Pons (tissue), 1 donor: ENCODE results near the gene CABP1.

ENCODE experiments used
- DNase-seq: peaks from one replicate; pipeline ENCODE4 v3.0.0-alpha.2; 2016; ENCODE audit warnings: low spot score

CABP1 gene

DNA sequence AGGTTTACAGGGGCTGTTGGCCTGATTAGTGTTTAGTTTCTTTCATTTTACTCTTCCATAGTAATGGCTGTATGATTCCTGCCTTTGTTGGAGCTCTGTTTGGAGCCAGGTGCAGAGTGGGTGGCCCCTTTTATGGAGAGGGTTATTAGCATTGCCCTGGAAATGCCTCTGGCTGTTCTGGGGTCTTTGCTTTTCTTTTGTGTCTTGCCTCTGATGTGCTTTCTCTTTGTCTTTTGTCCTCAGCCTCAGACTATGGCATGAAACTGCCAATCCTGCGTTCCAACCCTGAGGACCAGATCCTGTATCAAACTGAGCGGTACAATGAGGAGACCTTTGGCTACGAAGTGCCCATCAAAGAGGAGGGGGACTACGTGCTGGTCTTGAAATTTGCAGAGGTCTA is 53.4 kb downstream of the CABP1 start:
- DNase-seq: no peak

- no peak for DNase-seq
Observed at GRCh38 chr12:120696626-120697025, 56.2 kb downstream of the CABP1 start.

DNA sequence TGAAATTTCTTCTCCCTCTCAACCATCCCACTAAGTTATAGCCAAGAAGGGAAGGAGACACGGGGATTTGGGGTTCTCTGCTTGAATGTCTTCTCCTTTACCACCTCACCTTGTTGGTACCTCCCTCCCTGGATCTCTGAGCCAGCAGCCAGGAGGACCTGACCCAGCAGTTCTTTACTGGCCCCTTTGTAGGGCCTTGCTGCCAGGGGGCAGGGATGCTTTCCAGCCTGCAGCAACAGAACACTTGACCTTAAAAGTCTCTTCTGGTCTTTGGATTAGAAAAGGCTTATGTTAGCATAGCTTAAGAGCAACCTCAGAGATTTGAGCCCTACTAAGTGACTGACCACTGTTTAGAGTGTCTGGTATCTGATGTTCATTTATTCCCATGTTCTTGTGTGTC is 56.9 kb downstream of the CABP1 start:
- no peak for DNase-seq

- no peak for DNase-seq
Observed at GRCh38 chr12:120698665-120699064, 58.2 kb downstream of the CABP1 start.

DNA sequence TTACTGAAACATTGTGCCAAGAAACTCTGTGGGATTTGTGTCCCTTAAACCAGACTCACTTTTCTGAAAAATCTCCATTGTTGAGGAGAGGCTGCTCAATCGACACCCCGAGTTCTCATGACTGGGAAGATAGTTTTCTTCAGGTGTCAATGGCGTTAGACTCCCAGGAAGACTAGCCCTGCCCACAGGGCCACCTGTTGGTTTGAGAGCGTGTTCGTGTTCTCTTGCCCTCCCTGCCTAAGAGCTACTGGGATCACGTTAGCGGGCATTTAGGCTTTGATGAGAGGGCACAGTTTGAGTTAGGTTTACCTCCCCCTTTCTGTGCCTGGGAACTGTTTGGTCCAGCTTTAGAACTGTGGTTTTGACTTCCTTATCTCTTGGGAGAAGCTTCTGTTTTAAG is 59.1 kb downstream of the CABP1 start:
- no peak for DNase-seq

- DNase-seq: no peak
Observed at GRCh38 chr12:120700886-120701285, 60.5 kb downstream of the CABP1 start.

DNA sequence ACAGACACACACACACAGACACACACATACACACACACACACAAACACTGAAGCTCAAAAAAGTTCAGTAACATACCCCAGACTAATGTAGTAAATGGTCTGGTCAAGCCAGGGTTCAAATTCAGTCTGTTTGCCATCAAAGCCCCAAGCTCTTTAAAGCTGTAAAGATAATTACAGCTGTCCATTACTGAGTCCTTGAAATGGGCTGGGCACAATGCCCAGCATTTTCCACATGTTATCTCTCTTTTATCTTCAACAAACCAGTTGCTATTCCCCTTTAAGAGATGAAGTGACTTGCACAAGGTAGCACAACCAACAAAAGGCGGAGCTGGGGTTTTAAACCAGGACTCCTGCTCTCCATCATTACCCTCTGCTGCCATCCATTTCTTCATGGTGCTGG is 62.2 kb downstream of the CABP1 start:
- no peak for DNase-seq

- no peak for DNase-seq
Observed at GRCh38 chr12:120703311-120703942, 63.0 kb downstream of the CABP1 start.

- no peak for DNase-seq
Observed at GRCh38 chr12:120705618-120706017, 65.2 kb downstream of the CABP1 start.

DNA sequence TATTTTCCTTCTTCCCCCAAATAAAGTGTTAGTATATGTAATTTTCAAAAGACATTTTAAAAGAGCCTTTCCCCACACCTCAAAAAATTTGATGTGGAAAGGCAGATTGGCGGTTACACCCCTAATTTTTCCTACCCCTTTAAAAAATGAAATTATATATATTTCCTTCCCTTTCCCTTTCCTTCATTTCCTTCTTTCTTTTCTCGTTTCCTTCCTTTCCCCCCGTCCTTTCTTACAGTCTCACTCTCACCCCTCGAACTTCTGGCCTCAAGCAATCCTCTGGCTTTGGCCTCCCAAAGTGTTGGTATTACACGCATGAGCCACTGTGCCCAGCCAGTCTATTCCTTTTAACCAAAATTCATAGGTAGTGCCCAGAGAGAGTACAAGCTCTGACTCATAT is 65.6 kb downstream of the CABP1 start:
- DNase-seq: no peak

DNA sequence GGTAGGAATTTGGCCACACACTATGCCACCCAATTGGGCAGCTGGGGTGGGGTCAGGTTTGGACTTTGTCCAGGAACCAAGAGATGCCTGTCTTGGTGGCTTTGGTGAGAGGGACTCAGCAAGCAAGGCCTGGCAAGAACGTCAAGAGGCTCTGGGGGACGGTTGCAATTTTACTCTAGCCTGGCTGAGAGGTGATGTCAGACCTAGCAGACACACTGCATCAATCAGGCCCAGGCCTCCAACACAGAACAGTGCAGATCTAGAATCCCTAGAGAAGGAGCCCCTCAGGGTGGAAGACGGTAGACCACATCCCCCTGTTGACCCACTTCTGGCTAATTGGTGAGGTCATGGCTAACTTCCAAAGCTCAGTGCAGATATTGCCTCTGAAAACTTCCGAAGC is 68.2 kb downstream of the CABP1 start:
- DNase-seq: no peak

GRCh38 chr12:120710031-120710804 is 69.8 kb downstream of the CABP1 start, which contains the start of gene UNC119B:
UNC119B (plus strand) TSS chr12:120710458; CDS start chr12:120710475, 17 bp downstream.
- DNase-seq: no peak

DNA sequence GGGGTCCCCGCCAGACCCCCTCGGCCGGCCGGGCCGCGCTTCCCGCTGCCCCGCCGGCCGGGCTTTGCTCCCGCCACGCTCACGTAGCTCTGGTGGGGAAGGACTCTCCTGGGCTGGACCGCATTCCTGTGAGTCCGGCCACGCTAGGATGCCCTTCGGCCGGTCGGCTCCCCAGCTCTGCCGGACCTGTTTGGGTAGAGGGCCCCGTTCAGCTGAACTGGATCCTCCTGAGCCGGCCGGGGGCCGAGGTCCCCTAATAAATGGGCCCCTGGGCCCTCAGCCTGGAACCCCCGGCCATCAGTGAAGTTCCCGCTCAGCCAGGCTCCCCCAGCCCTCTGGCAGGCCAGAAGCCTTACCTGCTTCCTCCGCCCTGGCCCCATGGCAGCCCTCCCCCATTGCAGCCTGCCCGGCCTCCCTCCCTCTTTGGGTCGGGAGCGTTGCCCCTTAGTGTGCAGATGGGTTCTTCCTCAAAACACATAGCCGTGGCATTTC is 70.4 kb downstream of the CABP1 start:
- no peak for DNase-seq

DNA sequence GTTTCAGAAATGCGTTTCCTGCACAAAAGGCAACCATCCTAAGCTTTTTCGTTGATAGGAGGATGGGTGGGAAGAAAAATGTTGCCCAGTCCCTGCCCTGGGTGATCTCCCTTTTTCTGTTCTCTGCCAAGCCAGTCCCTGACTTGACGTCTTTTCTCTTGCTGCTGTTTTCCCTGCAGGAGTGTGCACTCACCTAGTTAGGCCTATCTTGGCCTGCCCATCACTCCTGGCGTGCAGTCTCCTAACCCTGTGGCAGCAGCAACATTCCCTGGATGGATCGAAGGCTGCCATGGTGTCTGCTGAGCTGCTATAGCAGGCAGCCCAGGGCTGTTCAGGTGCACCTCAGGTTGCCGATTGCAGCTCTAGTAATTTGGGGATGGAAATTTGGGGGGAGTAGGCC is 71.0 kb downstream of the CABP1 start:
- DNase-seq: no peak

GRCh38 chr12:120712610-120713009 is 72.2 kb downstream of the CABP1 start:
- no peak for DNase-seq

- peak; percentile 87 for DNase-seq
Observed at GRCh38 chr12:120713861-120714482, 73.5 kb downstream of the CABP1 start.
